KMS-11 (cell line): ENCODE measurements around the gene DCTN3.

Experiments
- H2AFZ ChIP-seq: fragments of 200-600 bp; sonication (generic); 2 replicates; pipeline ENCODE4 v1.6.1; 2016; ENCODE audit warnings: antibody characterized with exemption, mixed run types, low read depth
- H3K27ac ChIP-seq: fragments of 200-600 bp; sonication (generic); 2 replicates; pipeline ENCODE4 v1.6.1; 2016; ENCODE audit warnings: mild to moderate bottlenecking, mixed run types
- H3K27me3 ChIP-seq: fragments of 200-600 bp; sonication (generic); 2 replicates; pipeline ENCODE4 v1.6.1; 2017; ENCODE audit warnings: mild to moderate bottlenecking, low read depth, mixed run types, moderate library complexity; ENCODE audit not compliant: insufficient read depth
- H3K36me3 ChIP-seq: fragments of 200-600 bp; sonication (generic); 2 replicates; pipeline ENCODE4 v1.6.1; 2017; ENCODE audit warnings: mild to moderate bottlenecking, mixed run types; ENCODE audit not compliant: insufficient read depth
- H3K4me1 ChIP-seq: fragments of 200-600 bp; sonication (generic); 2 replicates; pipeline ENCODE4 v1.6.1; 2016; ENCODE audit warnings: mild to moderate bottlenecking, low read depth, mixed run types; ENCODE audit not compliant: poor library complexity, severe bottlenecking
- H3K4me2 ChIP-seq: fragments of 200-600 bp; sonication (generic); 2 replicates; pipeline ENCODE4 v1.7.0; 2016; ENCODE audit warnings: mild to moderate bottlenecking, mixed run types
- H3K4me3 ChIP-seq: fragments of 200-600 bp; sonication (generic); IDR thresholded peaks from 2 replicates; pipeline ENCODE4 v1.6.1; 2017; ENCODE audit warnings: low read depth, low read length, mixed read lengths; ENCODE audit not compliant: insufficient read depth
- H3K79me2 ChIP-seq: fragments of 200-600 bp; sonication (generic); 2 replicates; pipeline ENCODE4 v1.6.1; 2016; ENCODE audit warnings: low read depth, mixed run types; ENCODE audit not compliant: insufficient read depth
- H3K9ac ChIP-seq: fragments of 200-600 bp; sonication (generic); 2 replicates; pipeline ENCODE4 v1.6.1; 2016; ENCODE audit warnings: mild to moderate bottlenecking, mixed run types
- H4K20me1 ChIP-seq: fragments of 200-600 bp; sonication (generic); 2 replicates; pipeline ENCODE4 v1.6.1; 2016; ENCODE audit warnings: mild to moderate bottlenecking, mixed run types; ENCODE audit not compliant: insufficient read depth
- CTCF ChIP-seq: fragments of 200-600 bp; sonication (generic); conservative IDR thresholded peaks from 2 replicates; pipeline ENCODE4 v1.6.1; 2017; ENCODE audit warnings: low read depth, mild to moderate bottlenecking, antibody characterized with exemption, low read length, moderate library complexity, mixed read lengths

Gene DCTN3

DNA sequence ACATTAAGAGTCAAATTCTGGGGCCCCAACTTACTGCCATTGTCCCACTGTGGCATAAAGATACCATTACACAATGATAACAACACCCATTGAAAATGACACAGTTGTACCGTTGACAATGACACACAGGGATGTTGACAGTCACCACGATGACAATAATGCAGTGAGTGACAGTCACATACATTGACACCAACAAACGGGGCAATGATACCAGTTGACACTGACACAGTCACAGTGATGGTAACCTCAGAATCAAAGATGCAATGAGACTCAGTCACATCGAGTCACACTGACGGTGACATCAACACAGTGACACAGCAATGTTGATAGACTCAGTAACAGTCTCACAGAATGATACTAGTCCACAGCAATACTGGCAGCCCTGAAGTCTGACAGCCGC, 47.7 kb downstream of the DCTN3 start:
- no peak overlapping the region for H3K4me2 ChIP-seq
- peaks cover 52% of the 10 kb centered on the region for H3K27me3 ChIP-seq
- no peak for TF ChIP-seq CTCF

DNA sequence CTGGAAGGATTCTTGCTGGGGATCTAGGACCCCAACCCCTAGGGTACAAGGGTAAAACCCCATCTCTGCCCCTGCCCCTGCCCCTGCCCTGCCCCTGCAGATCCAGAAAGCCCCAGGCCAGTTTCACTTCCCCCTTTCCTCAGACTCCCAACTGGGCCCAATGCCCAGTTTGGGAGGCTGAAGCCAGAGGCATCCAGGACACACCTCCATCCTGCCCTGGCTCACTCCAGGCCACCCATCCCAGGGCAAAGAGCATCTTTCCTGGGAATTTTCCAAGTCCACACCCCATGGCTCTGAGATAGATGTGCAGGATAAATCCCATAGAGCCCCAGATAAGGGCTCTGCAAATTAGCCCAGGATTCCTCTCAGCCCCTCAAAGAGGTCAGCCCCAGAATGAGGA, 48.2 kb downstream of the DCTN3 start:
- Histone ChIP-seq H3K79me2 (no peaks in the 10 kb centered on the region), H3K9ac (no peak overlapping the region), H3K4me3 (no peak overlapping the region), H3K36me3 (no peaks in the 10 kb centered on the region), H3K27me3 (peaks cover 52% of the 10 kb centered on the region), H3K27ac (no peak overlapping the region), H3K4me2 (no peak overlapping the region), H2AFZ (no peak overlapping the region), H3K4me1 (no peaks in the 10 kb centered on the region), H4K20me1 (no peaks in the 10 kb centered on the region)
- no peak for TF ChIP-seq CTCF

More for the DNA sequence above, 47.7 kb downstream of the DCTN3 start:
- no peaks in the 10 kb centered on the region for H3K79me2 ChIP-seq
- H3K36me3 ChIP-seq, result no peaks in the 10 kb centered on the region
- no peaks in the 10 kb centered on the region for H4K20me1 ChIP-seq
- H3K4me3 ChIP-seq, result no peak overlapping the region
- H2AFZ ChIP-seq, result no peak overlapping the region
- no peak overlapping the region for H3K27ac ChIP-seq
- no peaks in the 10 kb centered on the region for H3K4me1 ChIP-seq
- H3K9ac ChIP-seq, result no peak overlapping the region

GRCh38 chr9:34571481-34571810, 48.8 kb downstream of the DCTN3 start:
- H3K27me3 ChIP-seq, result peaks cover 48% of the 10 kb centered on the region
- no peaks in the 10 kb centered on the region for H3K36me3 ChIP-seq
- H3K27ac ChIP-seq, result no peak overlapping the region
- no peaks in the 10 kb centered on the region for H4K20me1 ChIP-seq
- H3K4me3 ChIP-seq, result no peak overlapping the region
- H2AFZ ChIP-seq, result no peak overlapping the region
- H3K4me2 ChIP-seq, result no peak overlapping the region
- no peak for TF ChIP-seq CTCF
- H3K9ac ChIP-seq, result no peak overlapping the region
- H3K4me1 ChIP-seq, result no peaks in the 10 kb centered on the region
- H3K79me2 ChIP-seq, result no peaks in the 10 kb centered on the region

- no peak for TF ChIP-seq CTCF
- no peaks in the 10 kb centered on the region for H3K79me2 ChIP-seq
- H3K4me1 ChIP-seq, result no peaks in the 10 kb centered on the region
Measured at GRCh38 chr9:34570809-34571480, 49.4 kb downstream of the DCTN3 start.

More at GRCh38 chr9:34570809-34571480, 49.4 kb downstream of the DCTN3 start:
- Histone ChIP-seq H3K27me3 (peaks cover 43% of the 10 kb centered on the region; the same call in 1 of the 2 replicates), H3K27ac (no peak overlapping the region), H3K36me3 (no peaks in the 10 kb centered on the region), H2AFZ (no peak overlapping the region), H3K4me2 (no peak overlapping the region), H4K20me1 (no peaks in the 10 kb centered on the region), H3K4me3 (no peak overlapping the region), H3K9ac (no peak overlapping the region)
